KOPT-K1 (cell line): ENCODE measurements around the gene HIRA.

Experiments
- H3K27ac ChIP-seq: fragments of 200-600 bp; sonication (generic); 2 replicates; pipeline ENCODE4 v1.5.1; 2016; ENCODE audit warnings: antibody characterized with exemption, mild to moderate bottlenecking, low read depth, low read length; ENCODE audit not compliant: poor library complexity, severe bottlenecking
- H3K36me3 ChIP-seq: fragments of 200-600 bp; sonication (generic); 2 replicates; pipeline ENCODE4 v1.5.1; 2017; ENCODE audit warnings: antibody characterized with exemption, mild to moderate bottlenecking, low read length, moderate library complexity; ENCODE audit not compliant: insufficient read depth
- H3K9me3 ChIP-seq: fragments of 200-600 bp; sonication (generic); 2 replicates; pipeline ENCODE4 v1.5.1; 2017; ENCODE audit warnings: antibody characterized with exemption, low read length, mild to moderate bottlenecking; ENCODE audit not compliant: insufficient read depth, poor library complexity, severe bottlenecking

The HIRA gene

GRCh38 chr22:19431649-19432132 is at the start of gene HIRA:
TSS of gene HIRA (minus strand) at chr22:19431733. CDS start at chr22:19431476, 257 bp downstream.
- Histone ChIP-seq H3K9me3 (no peaks in the 10 kb centered on the region), H3K36me3 (peaks cover 49% of the 10 kb centered on the region)

DNA sequence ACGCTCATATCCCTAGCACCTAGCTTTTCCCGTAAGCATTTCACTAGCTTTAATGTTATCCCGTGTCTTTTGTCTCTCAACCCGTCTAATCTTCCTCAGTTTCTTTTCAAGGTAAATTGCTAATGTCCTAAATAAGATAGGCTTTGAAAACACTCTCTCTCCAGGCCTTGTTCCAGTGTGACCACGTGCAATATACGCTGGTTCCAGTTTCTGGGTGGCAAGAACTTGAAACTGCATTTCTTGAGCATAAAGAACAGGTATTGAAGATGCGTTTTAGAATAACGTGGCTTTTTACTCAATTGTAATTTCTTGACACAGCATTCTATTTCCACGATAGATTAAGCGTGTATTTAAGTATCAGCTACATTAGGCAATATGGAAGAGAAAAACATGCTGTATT is 49.3 kb upstream of the HIRA start:
- H3K9me3 ChIP-seq = no peaks in the 10 kb centered on the region
- H3K27ac ChIP-seq = peak overlapping the region; percentile 94
- peaks cover 52% of the 10 kb centered on the region for H3K36me3 ChIP-seq

More at GRCh38 chr22:19431649-19432132, at the start of gene HIRA:
- H3K27ac ChIP-seq = peak within 1 kb of the TSS; percentile 98

DNA sequence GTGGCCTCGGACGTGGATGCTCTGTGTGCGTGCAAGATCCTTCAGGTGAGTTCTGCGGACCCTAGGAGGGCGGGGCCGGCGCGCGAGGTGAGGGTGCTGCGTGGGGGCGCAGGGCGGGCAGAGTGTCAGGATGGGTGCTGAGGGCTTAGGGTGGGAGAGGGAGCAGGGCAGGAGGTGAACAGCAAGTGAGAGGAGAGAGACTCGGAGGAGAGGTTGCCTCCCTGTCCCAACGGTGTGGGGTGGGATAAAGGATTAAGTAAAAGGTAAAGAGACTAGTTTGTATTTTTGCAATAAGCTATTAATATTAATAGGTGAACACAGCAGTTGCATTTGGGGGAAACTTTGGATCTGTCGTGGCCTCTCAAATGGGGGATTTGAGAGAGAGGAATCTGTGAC is 48.6 kb upstream of the HIRA start:
- peaks cover 52% of the 10 kb centered on the region for H3K36me3 ChIP-seq
- peak overlapping the region; percentile 94 for H3K27ac ChIP-seq
- H3K9me3 ChIP-seq = no peaks in the 10 kb centered on the region

GRCh38 chr22:19479355-19480172 is 48.0 kb upstream of the HIRA start, which contains the start of gene CDC45:
TSS of gene CDC45 (plus strand) at chr22:19479920. CDS start at chr22:19479969, 49 bp downstream.
- Histone ChIP-seq H3K9me3 (no peaks in the 10 kb centered on the region), H3K27ac (peak within 1 kb of the TSS; percentile 94), H3K36me3 (peaks cover 52% of the 10 kb centered on the region)

DNA sequence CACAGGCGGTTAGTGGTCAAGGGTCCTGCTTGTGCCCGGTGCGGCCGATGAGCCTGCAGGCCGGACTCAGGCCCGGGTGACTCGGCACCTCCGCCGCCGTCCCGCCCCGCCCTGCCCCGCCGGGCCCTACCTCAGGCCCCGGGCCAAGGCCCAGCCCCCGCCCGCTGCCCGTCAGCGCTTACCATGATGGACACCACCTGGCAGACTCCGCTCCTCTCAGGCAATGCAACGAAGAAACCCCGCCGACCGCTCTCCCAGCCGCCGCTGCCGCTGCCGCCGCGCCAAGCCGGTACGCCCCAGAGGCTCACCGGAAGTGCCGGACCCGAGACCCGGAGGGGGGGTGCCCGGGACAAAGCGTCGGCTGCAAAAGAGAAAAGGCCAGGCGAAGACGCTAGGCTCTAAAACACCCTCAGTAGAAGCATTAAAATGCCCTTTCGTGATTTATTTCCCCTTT is 47.4 kb upstream of the HIRA start, which contains the start of gene UFD1:
Gene UFD1 (minus strand): TSS at position 293 of the 454 bp plus-strand sequence. CDS start 108 bp downstream, at position 185.
- Histone ChIP-seq H3K9me3 (no peaks in the 10 kb centered on the region), H3K27ac (peak within 1 kb of the TSS; percentile 94), H3K36me3 (peaks cover 50% of the 10 kb centered on the region)

DNA sequence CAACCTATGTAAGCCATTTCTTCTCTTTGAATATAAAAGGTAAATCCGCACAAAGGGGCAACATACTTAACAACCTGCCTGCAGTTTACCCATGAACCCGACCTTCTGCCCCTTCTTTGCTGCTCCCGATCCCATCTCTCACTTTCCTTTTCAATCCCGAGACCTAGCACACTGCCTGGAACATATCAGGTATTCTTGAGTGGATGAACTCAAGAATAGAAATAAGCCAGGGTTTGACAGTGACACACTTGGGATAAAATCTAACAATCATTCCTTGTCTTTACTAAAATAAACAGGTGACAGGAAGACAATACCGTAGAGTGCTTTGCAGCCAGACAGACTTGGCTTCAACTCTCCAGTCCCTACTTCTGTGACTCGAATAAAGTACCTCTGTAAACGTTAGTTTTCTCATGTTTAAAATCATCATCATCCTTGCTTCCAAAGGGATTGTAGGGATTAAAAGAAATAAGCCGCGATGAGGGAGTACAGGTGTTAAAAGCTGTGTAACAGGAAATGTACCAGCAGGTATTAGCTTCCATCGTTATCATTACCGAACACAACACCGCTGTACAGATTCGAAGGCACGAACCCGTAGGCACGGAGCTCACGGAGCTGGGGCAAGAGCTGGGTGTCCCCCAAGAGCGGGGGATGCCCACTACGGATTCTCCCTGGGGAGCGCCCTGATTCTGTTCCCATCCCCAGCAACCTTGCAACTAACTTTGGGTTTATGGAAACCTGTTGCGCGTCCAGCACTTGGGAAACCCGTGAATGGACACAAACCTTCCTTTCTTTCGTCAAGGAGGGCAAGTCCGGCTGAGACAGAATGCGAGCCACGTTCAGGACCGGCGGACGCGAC is 46.7 kb upstream of the HIRA start:
- Histone ChIP-seq H3K9me3 (no peaks in the 10 kb centered on the region), H3K36me3 (peaks cover 50% of the 10 kb centered on the region), H3K27ac (peak overlapping the region; percentile 94)

- H3K27ac ChIP-seq = peak overlapping the region; percentile 94
- H3K36me3 ChIP-seq = peaks cover 50% of the 10 kb centered on the region
Measured at GRCh38 chr22:19477321-19478044, 46.0 kb upstream of the HIRA start.

GRCh38 chr22:19476023-19476422 is 44.5 kb upstream of the HIRA start:
- Histone ChIP-seq H3K36me3 (peaks cover 52% of the 10 kb centered on the region), H3K27ac (no peak overlapping the region), H3K9me3 (no peaks in the 10 kb centered on the region)

More at GRCh38 chr22:19477321-19478044, 46.0 kb upstream of the HIRA start:
- H3K9me3 ChIP-seq = no peaks in the 10 kb centered on the region

- Histone ChIP-seq H3K27ac (no peak overlapping the region), H3K9me3 (no peaks in the 10 kb centered on the region), H3K36me3 (peaks cover 77% of the 10 kb centered on the region)
Measured at GRCh38 chr22:19473578-19473977, 42.0 kb upstream of the HIRA start.

DNA sequence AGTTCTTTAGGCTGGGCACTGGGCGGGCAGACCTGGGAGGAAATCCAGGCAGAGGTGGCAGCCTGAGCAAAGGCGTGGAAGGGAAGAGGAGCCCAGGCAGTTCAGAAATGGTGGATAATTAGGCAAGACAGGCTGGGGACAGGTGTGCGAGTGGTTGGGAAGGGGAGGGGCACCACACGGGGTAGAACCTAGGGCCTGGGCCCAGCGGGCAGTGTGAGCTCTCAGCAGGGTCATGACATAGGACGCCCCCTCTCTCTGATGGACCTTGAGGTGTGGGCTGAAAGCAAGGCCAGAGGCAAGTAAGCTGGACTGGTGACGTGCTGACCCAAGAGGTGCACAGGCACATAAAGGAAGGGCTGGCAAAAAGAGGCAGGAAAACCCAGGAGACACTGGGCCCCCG is 40.7 kb upstream of the HIRA start:
- Histone ChIP-seq H3K36me3 (peaks cover 90% of the 10 kb centered on the region), H3K9me3 (no peaks in the 10 kb centered on the region), H3K27ac (no peak overlapping the region)

- Histone ChIP-seq H3K27ac (no peak overlapping the region), H3K36me3 (peaks cover 97% of the 10 kb centered on the region), H3K9me3 (no peaks in the 10 kb centered on the region)
Measured at GRCh38 chr22:19471572-19471971, 40.0 kb upstream of the HIRA start.

- H3K36me3 ChIP-seq = peaks cover 98% of the 10 kb centered on the region
- H3K9me3 ChIP-seq = no peaks in the 10 kb centered on the region
- no peak overlapping the region for H3K27ac ChIP-seq
Measured at GRCh38 chr22:19470010-19470409, 38.5 kb upstream of the HIRA start.

GRCh38 chr22:19469421-19469820 is 37.9 kb upstream of the HIRA start:
- peaks cover 98% of the 10 kb centered on the region for H3K36me3 ChIP-seq
- H3K9me3 ChIP-seq = no peaks in the 10 kb centered on the region
- no peak overlapping the region for H3K27ac ChIP-seq

- no peaks in the 10 kb centered on the region for H3K9me3 ChIP-seq
- peaks cover 100% of the 10 kb centered on the region for H3K36me3 ChIP-seq
Measured at GRCh38 chr22:19467912-19468311, 36.4 kb upstream of the HIRA start.

More at GRCh38 chr22:19467912-19468311, 36.4 kb upstream of the HIRA start:
- no peak overlapping the region for H3K27ac ChIP-seq
